ENCODE data around the gene MT1F. TPM values are rescaled to one million over a fixed set of nuclear protein-coding genes. Genes with fewer than 3 reads are reported as not detected.
"Not testable (repeated sequence)": the region's sequence is repeated elsewhere in the genome, so short reads cannot be mapped to it uniquely, and the experiment has no call there.

The MT1F gene
- polyA plus RNA-seq, 1 donor (not counting 4 experiments of a cell fraction or from before 2014, with no cell fraction given), result 2.3 TPM

DNA sequence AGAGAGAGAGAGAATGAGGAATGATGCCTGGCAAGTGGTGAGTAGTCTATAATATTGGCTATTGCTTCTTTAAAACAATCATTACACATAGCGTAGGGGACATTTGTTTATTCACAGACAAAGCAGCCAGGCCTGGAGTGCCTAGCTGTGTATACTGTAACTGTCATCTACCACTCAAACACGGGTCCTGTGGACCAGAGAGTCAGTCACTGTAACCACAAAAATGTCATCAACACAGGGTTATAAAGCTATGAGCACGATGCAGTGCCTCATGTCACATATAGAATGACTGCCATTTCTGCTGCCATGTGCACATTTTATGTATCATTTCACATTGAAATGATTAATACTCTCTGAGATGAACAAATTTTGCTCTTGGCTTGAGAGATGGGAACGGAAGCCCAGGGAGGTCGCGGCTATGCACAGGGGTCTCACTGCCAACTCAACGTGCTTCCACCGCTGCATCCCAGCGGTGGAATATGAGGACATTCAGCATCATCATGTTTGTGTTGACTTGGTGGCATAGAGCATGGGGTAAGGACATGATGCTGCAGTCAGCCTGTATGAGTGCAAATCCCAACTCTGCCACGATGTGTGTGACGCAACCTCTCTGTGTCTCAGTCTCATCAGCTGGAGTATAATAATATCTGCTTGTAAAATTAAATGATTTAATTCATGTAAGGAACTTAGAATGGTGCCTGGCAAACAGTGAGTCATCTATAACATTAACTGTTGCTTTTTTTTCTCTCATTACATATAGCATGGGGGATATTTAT, 15.2 kb downstream of the MT1F start:
- DNase-seq (ENCODE audit: low read depth, low spot score) (no peak), FAIRE-seq (no peak)
- Histone ChIP-seq H4K20me1 (ENCODE audit: control insufficient read depth, extremely low read depth, insufficient read depth, low read length) (no peaks in the 10 kb centered on the region), H3K27me3 (ENCODE audit: control insufficient read depth, extremely low read depth, insufficient read depth, low read length) (peaks cover 26% of the 10 kb centered on the region), H2AFZ (ENCODE audit: control insufficient read depth, low read length) (no peak overlapping the region), H3K27ac (ENCODE audit: control insufficient read depth, insufficient read depth, low read length) (no peak overlapping the region), H3K4me1 (ENCODE audit: control insufficient read depth, extremely low read depth, insufficient read depth, low read length) (peaks cover 9% of the 10 kb centered on the region), H3K4me2 (ENCODE audit: control insufficient read depth, extremely low read depth, insufficient read depth, low read depth, low read length) (no peak overlapping the region), H3K79me2 (ENCODE audit: control insufficient read depth, insufficient read depth, low read length) (no peaks in the 10 kb centered on the region), H3K9ac (ENCODE audit: control insufficient read depth, extremely low read depth, insufficient read depth, low read length) (no peak overlapping the region), H3K9me3 (ENCODE audit: control insufficient read depth, low read depth, low read length) (no peaks in the 10 kb centered on the region), H3K4me3 (ENCODE audit: control insufficient read depth in 2 of 3, extremely low read depth in 1 of 3, insufficient read depth in 2 of 3, low read depth in 1 of 3, low read length in 3 of 3) (no peak overlapping the region), H3K36me3 (ENCODE audit: control insufficient read depth in 2 of 2, extremely low read depth in 1 of 2, insufficient read depth in 2 of 2, low read length in 2 of 2) (no peaks in the 10 kb centered on the region), H3K9me1 (ENCODE audit: control insufficient read depth, extremely low read depth, insufficient read depth, low read length) (no peaks in the 10 kb centered on the region)
- dilution Hi-C loops (cut with MboI; ENCODE audit: extremely low pct_ligation_motif_present, low sequenced_read_pairs), result no loop called here
- TF ChIP-seq, protein P1, sequence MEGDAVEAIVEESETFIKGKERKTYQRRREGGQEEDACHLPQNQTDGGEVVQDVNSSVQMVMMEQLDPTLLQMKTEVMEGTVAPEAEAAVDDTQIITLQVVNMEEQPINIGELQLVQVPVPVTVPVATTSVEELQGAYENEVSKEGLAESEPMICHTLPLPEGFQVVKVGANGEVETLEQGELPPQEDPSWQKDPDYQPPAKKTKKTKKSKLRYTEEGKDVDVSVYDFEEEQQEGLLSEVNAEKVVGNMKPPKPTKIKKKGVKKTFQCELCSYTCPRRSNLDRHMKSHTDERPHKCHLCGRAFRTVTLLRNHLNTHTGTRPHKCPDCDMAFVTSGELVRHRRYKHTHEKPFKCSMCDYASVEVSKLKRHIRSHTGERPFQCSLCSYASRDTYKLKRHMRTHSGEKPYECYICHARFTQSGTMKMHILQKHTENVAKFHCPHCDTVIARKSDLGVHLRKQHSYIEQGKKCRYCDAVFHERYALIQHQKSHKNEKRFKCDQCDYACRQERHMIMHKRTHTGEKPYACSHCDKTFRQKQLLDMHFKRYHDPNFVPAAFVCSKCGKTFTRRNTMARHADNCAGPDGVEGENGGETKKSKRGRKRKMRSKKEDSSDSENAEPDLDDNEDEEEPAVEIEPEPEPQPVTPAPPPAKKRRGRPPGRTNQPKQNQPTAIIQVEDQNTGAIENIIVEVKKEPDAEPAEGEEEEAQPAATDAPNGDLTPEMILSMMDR (optimal IDR thresholded peaks at IDR 0.05 in 1 of 3, IDR thresholded peaks at IDR 0.05 in 1 of 3, conservative IDR thresholded peaks at IDR 0.05 in 1 of 3; ENCODE audit: extremely low read depth in 1 of 3, insufficient read depth in 2 of 3, low read length in 3 of 3), result no peak
- TF ChIP-seq EZH2 (IDR thresholded peaks at IDR 0.05; ENCODE audit: low read length), result no peak

GRCh38 chr16:56673921-56674320, 16.2 kb downstream of the MT1F start:
- Histone ChIP-seq H3K4me3 (ENCODE audit: control insufficient read depth in 2 of 3, extremely low read depth in 1 of 3, insufficient read depth in 2 of 3, low read depth in 1 of 3, low read length in 3 of 3) (no peak overlapping the region), H3K4me2 (ENCODE audit: control insufficient read depth, extremely low read depth, insufficient read depth, low read depth, low read length) (no peak overlapping the region), H3K36me3 (ENCODE audit: control insufficient read depth in 2 of 2, extremely low read depth in 1 of 2, insufficient read depth in 2 of 2, low read length in 2 of 2) (no peaks in the 10 kb centered on the region), H3K9me1 (ENCODE audit: control insufficient read depth, extremely low read depth, insufficient read depth, low read length) (no peaks in the 10 kb centered on the region), H3K79me2 (ENCODE audit: control insufficient read depth, insufficient read depth, low read length) (no peaks in the 10 kb centered on the region), H2AFZ (ENCODE audit: control insufficient read depth, low read length) (no peak overlapping the region), H3K4me1 (ENCODE audit: control insufficient read depth, extremely low read depth, insufficient read depth, low read length) (peaks cover 2% of the 10 kb centered on the region), H3K9ac (ENCODE audit: control insufficient read depth, extremely low read depth, insufficient read depth, low read length) (no peak overlapping the region), H3K27ac (ENCODE audit: control insufficient read depth, insufficient read depth, low read length) (no peak overlapping the region), H3K27me3 (ENCODE audit: control insufficient read depth, extremely low read depth, insufficient read depth, low read length) (peaks cover 16% of the 10 kb centered on the region), H4K20me1 (ENCODE audit: control insufficient read depth, extremely low read depth, insufficient read depth, low read length) (no peaks in the 10 kb centered on the region), H3K9me3 (ENCODE audit: control insufficient read depth, low read depth, low read length) (no peaks in the 10 kb centered on the region)
- no peak for TF ChIP-seq EZH2 (IDR thresholded peaks at IDR 0.05; ENCODE audit: low read length)
- TF ChIP-seq, protein P1 (optimal IDR thresholded peaks at IDR 0.05 in 1 of 3, IDR thresholded peaks at IDR 0.05 in 1 of 3, conservative IDR thresholded peaks at IDR 0.05 in 1 of 3; ENCODE audit: extremely low read depth in 1 of 3, insufficient read depth in 2 of 3, low read length in 3 of 3), result peak; percentile 65 to 72 (median 67)
- dilution Hi-C loops (cut with MboI; ENCODE audit: extremely low pct_ligation_motif_present, low sequenced_read_pairs), result no loop called here
- DNase-seq (ENCODE audit: low read depth, low spot score) (no peak), FAIRE-seq (no peak)

GRCh38 chr16:56674570-56674969, 16.8 kb downstream of the MT1F start:
- H3K9me1 ChIP-seq (ENCODE audit: control insufficient read depth, extremely low read depth, insufficient read depth, low read length); H3K4me1 ChIP-seq (ENCODE audit: control insufficient read depth, extremely low read depth, insufficient read depth, low read length); H3K36me3 ChIP-seq (ENCODE audit: control insufficient read depth in 2 of 2, extremely low read depth in 1 of 2, insufficient read depth in 2 of 2, low read length in 2 of 2); H3K9ac ChIP-seq (ENCODE audit: control insufficient read depth, extremely low read depth, insufficient read depth, low read length); H4K20me1 ChIP-seq (ENCODE audit: control insufficient read depth, extremely low read depth, insufficient read depth, low read length); H3K4me3 ChIP-seq (ENCODE audit: control insufficient read depth in 2 of 3, extremely low read depth in 1 of 3, insufficient read depth in 2 of 3, low read depth in 1 of 3, low read length in 3 of 3); dilution Hi-C loops (cut with MboI; ENCODE audit: extremely low pct_ligation_motif_present, low sequenced_read_pairs); H3K4me2 ChIP-seq (ENCODE audit: control insufficient read depth, extremely low read depth, insufficient read depth, low read depth, low read length); H2AFZ ChIP-seq (ENCODE audit: control insufficient read depth, low read length); H3K79me2 ChIP-seq (ENCODE audit: control insufficient read depth, insufficient read depth, low read length); H3K9me3 ChIP-seq (ENCODE audit: control insufficient read depth, low read depth, low read length); FAIRE-seq; DNase-seq (ENCODE audit: low read depth, low spot score); H3K27ac ChIP-seq (ENCODE audit: control insufficient read depth, insufficient read depth, low read length): not testable (repeated sequence)
- peaks cover 10% of the 10 kb centered on the region for H3K27me3 ChIP-seq (ENCODE audit: control insufficient read depth, extremely low read depth, insufficient read depth, low read length)
